Stimulated activated CD4-positive, alpha-beta T cell treated with anti-CD3 and anti-CD28 coated beads, Interleukin-2, amount 100 ng/mL, for 4 hours (primary cell): Measurements from ENCODE around the gene PDE9A.

Source experiments
- DNase-seq: peaks from one replicate; pipeline ENCODE4 v3.0.0-alpha.2; 2020; ENCODE audit warnings: low read depth

Gene PDE9A

GRCh38 chr21:42642219-42642745, 11.1 kb upstream of the PDE9A start:
- no peak for DNase-seq

- DNase-seq: no peak
Measured at GRCh38 chr21:42644223-42645208, 8.9 kb upstream of the PDE9A start.

GRCh38 chr21:42645211-42646075, 8.0 kb upstream of the PDE9A start:
- DNase-seq: no peak

GRCh38 chr21:42646076-42646825, 7.2 kb upstream of the PDE9A start:
- DNase-seq: no peak

- no peak for DNase-seq
Measured at GRCh38 chr21:42646836-42647235, 6.6 kb upstream of the PDE9A start.

GRCh38 chr21:42648606-42649005, 4.8 kb upstream of the PDE9A start:
- DNase-seq: no peak

- DNase-seq: no peak
Measured at GRCh38 chr21:42649122-42650032, 4.0 kb upstream of the PDE9A start.

- DNase-seq: no peak
Measured at GRCh38 chr21:42650033-42650370, 3.4 kb upstream of the PDE9A start.

- DNase-seq: no peak
Measured at GRCh38 chr21:42650441-42651421, 2.7 kb upstream of the PDE9A start.

GRCh38 chr21:42651515-42652401, 1.7 kb upstream of the PDE9A start:
- DNase-seq: no peak

- DNase-seq: no peak
Measured at GRCh38 chr21:42652527-42653230, 742 bp upstream of the PDE9A start.

GRCh38 chr21:42654179-42654912, 925 bp downstream of the PDE9A start:
- no peak for DNase-seq

- no peak for DNase-seq
Measured at GRCh38 chr21:42654913-42655795, 1.7 kb downstream of the PDE9A start.

- DNase-seq: no peak
Measured at GRCh38 chr21:42655796-42656770, 2.7 kb downstream of the PDE9A start.

- no peak for DNase-seq
Measured at GRCh38 chr21:42656872-42657271, 3.5 kb downstream of the PDE9A start.
